ENCODE results near the gene SCFD2. TPM values are rescaled to one million over a fixed set of nuclear protein-coding genes. Genes with fewer than 3 reads are reported as not detected.

Gene SCFD2
- total and polyA plus RNA-seq, 4 donors = 4.3 to 28.8 (median 7.4) TPM

DNA sequence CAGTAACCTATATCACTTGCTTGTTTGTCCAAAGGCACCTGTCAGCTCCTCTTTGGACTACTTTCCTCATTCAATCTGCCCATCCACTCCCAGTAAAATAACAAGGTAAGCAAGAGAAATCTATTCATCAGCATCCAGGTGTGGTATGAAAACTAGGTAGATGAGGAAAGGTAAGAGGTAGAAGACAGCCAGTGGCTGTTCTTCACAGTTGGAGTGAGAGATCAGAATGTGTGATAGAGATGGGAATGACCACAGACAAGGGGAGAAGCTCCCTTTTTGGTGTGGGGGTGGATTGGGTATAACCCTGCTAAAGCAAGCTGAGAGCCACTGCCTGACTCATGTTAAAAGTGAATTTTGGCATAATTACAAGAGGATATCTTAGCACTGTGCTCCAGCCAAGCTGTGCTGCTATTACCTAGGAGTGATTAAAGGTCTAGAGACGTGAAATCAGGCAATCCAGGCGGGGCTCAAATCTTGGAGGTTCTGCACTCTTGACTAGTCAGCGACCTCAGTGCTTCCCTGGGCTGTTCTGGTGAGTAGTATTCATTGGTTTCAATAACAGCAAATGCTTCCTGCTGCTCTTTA, 531.8 kb downstream of the SCFD2 start:
- no peaks in the 10 kb centered on the region for H3K36me3 ChIP-seq (ENCODE audit: control insufficient read depth in 4 of 4, insufficient read depth in 3 of 4, low read depth in 1 of 4, low read length in 3 of 4)
- TF ChIP-seq YY1 (IDR thresholded peaks at IDR 0.05) (no peak), RAD21 (IDR thresholded peaks at IDR 0.05) (no peak), NR2F2 (IDR thresholded peaks at IDR 0.05) (no peak), REST (IDR thresholded peaks at IDR 0.05) (no peak), SP1 (IDR thresholded peaks at IDR 0.05) (no peak), FOXA2 (IDR thresholded peaks at IDR 0.05) (no peak), JUND (IDR thresholded peaks at IDR 0.05) (no peak), GABPA (IDR thresholded peaks at IDR 0.05 in 1 of 2, conservative IDR thresholded peaks at IDR 0.05 in 1 of 2) (no peak), HNF4A (conservative IDR thresholded peaks at IDR 0.05) (no peak), RXRA (IDR thresholded peaks at IDR 0.05) (no peak), HNF4G (IDR thresholded peaks at IDR 0.05) (no peak), FOXA1 (IDR thresholded peaks at IDR 0.05) (no peak), EGR1 (IDR thresholded peaks at IDR 0.05; ENCODE audit: low read depth in 2 of 2) (no peak), TAF1 (conservative IDR thresholded peaks at IDR 0.05) (no peak)
- TF ChIP-seq, protein P1, sequence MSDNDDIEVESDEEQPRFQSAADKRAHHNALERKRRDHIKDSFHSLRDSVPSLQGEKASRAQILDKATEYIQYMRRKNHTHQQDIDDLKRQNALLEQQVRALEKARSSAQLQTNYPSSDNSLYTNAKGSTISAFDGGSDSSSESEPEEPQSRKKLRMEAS (IDR thresholded peaks at IDR 0.05) = no peak
- TF ChIP-seq, protein P2, sequence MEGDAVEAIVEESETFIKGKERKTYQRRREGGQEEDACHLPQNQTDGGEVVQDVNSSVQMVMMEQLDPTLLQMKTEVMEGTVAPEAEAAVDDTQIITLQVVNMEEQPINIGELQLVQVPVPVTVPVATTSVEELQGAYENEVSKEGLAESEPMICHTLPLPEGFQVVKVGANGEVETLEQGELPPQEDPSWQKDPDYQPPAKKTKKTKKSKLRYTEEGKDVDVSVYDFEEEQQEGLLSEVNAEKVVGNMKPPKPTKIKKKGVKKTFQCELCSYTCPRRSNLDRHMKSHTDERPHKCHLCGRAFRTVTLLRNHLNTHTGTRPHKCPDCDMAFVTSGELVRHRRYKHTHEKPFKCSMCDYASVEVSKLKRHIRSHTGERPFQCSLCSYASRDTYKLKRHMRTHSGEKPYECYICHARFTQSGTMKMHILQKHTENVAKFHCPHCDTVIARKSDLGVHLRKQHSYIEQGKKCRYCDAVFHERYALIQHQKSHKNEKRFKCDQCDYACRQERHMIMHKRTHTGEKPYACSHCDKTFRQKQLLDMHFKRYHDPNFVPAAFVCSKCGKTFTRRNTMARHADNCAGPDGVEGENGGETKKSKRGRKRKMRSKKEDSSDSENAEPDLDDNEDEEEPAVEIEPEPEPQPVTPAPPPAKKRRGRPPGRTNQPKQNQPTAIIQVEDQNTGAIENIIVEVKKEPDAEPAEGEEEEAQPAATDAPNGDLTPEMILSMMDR (IDR thresholded peaks at IDR 0.05; ENCODE audit: low read depth, low read length, missing input control) = no peak
- TF ChIP-seq, protein P3, sequence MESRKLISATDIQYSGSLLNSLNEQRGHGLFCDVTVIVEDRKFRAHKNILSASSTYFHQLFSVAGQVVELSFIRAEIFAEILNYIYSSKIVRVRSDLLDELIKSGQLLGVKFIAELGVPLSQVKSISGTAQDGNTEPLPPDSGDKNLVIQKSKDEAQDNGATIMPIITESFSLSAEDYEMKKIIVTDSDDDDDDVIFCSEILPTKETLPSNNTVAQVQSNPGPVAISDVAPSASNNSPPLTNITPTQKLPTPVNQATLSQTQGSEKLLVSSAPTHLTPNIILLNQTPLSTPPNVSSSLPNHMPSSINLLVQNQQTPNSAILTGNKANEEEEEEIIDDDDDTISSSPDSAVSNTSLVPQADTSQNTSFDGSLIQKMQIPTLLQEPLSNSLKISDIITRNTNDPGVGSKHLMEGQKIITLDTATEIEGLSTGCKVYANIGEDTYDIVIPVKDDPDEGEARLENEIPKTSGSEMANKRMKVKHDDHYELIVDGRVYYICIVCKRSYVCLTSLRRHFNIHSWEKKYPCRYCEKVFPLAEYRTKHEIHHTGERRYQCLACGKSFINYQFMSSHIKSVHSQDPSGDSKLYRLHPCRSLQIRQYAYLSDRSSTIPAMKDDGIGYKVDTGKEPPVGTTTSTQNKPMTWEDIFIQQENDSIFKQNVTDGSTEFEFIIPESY (IDR thresholded peaks at IDR 0.05) = no peak
- WGBS = 81% methylated on average over 3 of the region's 3 CpGs
- no peak overlapping the region for H3K27ac ChIP-seq (ENCODE audit: low read depth in 1 of 2, low read length in 2 of 2)
- H3K27me3 ChIP-seq (ENCODE audit: control insufficient read depth in 4 of 4, insufficient read depth in 4 of 4, low read length in 3 of 4) = no peaks in the 10 kb centered on the region
- no peak for DNase-seq (ENCODE audit: low spot score)
- H3K9me3 ChIP-seq (ENCODE audit: control insufficient read depth in 4 of 4, low read length in 3 of 4) = no peaks in the 10 kb centered on the region
- no peak overlapping the region for H3K9ac ChIP-seq (ENCODE audit: low read depth in 1 of 2, low read length in 2 of 2)
- no peaks in the 10 kb centered on the region for H3K4me1 ChIP-seq (ENCODE audit: control insufficient read depth in 4 of 4, insufficient read depth in 4 of 4, low read length in 3 of 4)
- H3K4me3 ChIP-seq (ENCODE audit: low read depth in 1 of 3, low read length in 3 of 3) = no peak overlapping the region
